DMS 273 (cell line): ENCODE data around the gene SYNGR2.

Experiments used
- DNase-seq: peaks from one replicate; lab custom pipeline; 2025; ENCODE audit not compliant: unreplicated experiment; lab: John Stamatoyannopoulos, UW

SYNGR2 gene

GRCh38 chr17:78168242-78168902 lies at the start of gene SYNGR2:
SYNGR2 (plus strand) TSS chr17:78168581; CDS start chr17:78168617, 36 bp downstream.
- peak; percentile 97 for DNase-seq

GRCh38 chr17:78118801-78119241 lies 49.6 kb upstream of the SYNGR2 start:
- no peak for DNase-seq

DNA sequence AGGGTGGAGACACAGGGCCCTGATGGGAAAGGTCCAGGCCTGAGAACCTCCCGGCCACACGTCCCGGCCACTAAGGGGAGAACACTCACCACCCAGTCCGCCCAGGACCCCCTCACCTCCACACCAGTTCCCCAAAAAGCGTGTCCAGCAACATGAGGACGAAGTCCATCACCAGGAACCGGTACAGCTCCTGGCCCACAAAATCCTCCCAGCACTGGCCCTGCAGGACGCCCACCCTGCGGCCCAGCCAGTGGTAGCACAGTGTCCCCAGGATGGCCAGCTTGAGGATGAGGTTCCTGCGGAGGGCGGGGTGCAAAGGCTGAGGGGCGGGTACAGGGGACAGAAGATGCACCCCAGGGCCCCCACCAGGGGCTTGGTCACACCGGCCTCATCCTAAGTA lies 47.8 kb upstream of the SYNGR2 start:
- no peak for DNase-seq

DNA sequence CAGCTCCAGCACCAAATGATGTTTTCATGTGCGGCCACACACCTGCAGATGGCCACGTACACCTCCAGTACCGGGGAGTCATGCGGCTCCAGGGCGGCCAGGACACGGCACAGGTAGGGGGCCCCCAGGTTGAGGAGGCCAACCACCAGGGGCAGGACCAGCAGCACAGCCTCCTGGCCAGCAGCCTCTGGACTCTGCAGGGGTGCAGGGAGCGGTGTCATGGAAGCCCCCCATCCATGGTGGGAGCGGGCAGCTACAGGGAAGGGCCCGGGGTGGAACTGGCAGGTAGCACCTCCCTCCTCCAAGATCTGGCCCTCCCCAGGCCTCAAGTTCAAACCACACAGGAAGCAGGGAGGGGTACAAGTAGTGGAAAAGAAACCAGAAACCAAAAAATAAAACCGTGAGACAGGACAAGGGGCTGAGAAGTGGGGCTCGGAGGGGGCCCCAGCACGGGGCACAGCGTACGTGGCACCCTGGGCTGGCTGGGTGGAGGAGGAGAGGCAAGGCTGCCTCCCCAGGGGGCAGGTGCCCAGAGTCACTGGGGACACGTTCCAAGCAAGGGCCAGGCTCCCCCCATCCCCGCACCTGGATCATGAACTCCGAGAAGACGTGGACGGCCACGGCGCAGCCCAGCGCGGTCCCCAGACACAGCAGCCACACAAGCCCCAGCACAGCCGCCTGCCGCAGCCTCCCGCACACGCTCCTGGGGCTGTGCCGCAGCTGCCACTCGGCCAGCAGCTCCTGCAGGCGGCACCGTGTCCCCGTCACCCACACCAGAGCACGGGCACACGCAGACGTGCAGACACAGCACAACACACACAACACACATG lies 47.2 kb upstream of the SYNGR2 start:
- no peak for DNase-seq

GRCh38 chr17:78121801-78122215 lies 46.6 kb upstream of the SYNGR2 start:
- no peak for DNase-seq

DNA sequence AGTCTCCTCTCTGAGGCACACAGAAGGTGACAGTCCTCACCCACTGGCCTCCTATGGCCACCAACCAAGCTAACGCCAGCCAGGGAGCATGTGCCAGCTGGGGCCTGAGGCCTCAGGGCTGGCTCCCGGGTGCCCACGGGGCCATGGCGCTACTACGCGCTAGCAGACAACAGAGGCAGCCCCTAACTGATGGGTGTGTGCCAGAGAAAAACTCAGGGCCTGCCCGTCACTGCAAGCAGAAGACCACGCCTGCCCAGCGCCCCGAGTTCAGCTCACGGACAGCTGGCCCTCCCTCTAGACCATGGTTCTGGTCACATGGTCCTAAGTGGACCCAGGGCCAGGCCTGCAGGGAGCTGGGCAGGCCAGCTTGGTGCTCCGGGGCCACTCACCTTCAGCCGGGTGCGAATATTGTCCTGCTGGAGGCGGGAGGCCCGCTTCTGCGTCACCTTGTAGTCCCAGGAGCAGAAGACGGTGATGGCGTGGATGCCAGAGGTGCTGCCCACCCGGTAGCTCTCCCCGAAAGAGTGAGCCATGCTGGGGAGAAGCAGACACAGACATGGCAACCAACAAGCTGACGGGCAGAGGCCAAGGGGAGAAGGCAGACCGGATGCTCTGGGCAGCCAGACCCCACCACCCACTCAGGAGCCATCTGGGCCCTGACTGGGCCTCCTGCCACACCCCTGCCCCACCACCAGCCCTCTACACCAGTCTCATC lies 46.0 kb upstream of the SYNGR2 start:
- no peak for DNase-seq

DNA sequence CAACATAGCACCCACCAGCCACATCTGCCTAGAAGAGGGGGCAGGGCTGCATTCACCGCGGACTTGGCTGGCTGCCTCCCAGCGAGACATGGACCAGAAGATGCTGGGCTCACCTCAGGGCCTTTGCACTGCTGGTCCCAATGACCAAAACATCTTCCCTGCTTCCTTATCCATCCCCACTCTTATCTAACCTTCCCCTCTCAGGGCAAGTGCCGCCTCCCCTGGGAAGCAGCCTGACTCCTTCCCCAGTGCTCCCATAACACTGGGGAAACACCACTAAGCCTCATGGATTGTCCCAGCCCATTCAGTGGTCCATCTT lies 45.5 kb upstream of the SYNGR2 start:
- DNase-seq: no peak

DNA sequence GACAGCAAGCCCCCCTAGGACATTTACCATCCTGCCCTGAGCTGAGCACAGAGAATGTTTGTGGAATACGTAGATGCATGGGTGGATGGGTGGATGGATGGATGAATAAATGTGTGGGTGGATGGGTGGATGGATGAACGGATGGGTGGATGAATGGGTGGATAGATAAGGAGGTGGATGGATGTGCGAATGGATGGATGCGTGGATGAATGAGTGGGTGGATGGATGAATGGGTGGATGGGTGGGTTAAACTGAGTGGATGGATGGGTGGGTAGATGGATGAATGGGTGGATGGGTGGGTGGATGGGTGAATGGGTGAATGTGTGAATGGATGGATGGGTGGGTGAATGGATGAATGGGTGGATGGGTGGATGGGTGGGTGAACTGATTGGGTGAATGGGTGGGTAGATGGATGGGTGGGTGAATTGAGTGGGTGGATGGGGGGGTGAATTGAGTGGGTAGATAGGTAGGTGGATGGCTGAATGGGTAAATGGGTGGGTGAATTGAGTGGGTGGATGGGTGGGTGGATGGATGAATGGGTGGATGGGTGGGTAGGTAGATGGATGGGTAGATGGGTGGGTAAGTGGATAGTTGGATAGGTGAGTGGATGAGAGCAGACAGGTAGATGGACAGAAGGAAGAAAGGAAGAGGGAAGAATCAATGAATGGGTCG lies 45.0 kb upstream of the SYNGR2 start:
- no peak for DNase-seq

GRCh38 chr17:78124081-78124835 lies 44.1 kb upstream of the SYNGR2 start:
- no peak for DNase-seq

DNA sequence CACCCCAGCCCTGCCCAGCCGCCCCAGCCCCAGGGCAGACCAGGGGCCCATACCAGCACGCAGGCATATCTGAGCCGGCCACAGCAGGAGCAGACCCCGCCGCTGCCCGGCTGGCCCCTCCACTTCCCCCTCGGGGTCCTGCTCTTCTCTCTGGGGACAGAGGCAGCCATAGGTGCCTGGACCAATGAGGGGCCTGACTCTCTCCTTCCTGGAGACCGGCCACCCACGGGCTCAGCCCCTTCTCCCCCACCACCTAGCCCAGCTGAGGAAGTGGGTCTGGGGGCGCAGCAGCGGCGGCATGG lies 43.6 kb upstream of the SYNGR2 start:
- no peak for DNase-seq

DNA sequence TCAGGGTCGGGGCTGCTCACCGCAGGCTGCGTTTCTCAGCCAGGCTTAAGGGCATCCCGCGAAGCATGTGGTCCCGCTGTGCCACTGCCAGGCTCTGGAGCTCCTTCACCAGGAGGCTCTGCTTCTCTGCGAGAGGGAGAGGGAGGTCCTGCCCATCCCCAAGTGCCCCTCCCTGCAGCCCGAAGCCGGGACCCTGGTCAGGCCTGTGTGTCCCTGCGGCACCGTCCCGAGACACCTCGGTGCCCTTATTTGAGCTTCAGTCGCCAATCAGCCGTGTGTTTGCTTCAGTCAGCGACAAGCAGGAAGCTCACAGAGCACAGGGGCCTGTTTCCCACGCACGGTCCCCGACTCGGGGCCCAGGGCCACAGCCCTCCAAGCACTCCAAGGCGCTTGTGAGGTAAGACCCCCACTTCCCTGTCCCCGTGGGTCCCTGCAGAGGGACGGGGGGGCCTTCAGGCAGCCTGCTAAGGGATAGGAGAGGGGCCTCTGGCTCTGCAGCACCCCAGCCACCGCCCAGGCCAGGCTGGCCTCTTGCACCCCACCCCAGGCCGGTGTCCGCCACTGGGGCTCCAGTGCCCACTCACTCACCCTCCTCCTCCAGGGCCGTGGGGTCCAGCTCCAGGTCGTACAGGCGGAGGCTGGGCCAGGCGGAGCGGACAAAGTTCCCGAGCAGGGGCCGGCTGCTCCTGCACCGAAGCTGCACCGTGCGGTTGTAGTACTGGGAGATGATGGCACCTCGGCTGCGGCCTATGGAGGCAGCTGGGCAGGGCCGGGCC lies 43.1 kb upstream of the SYNGR2 start:
- DNase-seq: peak; percentile 43

GRCh38 chr17:78125976-78126894 lies 42.1 kb upstream of the SYNGR2 start:
- DNase-seq: peak; percentile 88

DNA sequence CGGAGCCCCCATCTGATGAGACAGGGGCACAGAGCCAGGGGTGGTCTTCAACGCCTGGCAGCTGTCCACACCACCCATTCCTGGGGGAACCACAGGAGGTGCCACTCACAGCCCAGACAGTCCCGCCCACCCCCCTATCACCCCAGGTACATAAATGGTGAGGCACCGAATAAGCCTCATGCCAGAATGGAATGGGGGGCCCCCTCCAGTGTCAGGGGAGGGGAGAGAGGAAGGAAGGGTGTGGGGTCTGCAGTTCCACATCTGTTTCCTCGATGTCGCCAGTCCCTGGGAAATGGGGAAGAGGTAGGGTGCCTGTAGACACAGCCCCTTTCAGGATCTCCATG lies 41.5 kb upstream of the SYNGR2 start:
- DNase-seq: no peak

DNA sequence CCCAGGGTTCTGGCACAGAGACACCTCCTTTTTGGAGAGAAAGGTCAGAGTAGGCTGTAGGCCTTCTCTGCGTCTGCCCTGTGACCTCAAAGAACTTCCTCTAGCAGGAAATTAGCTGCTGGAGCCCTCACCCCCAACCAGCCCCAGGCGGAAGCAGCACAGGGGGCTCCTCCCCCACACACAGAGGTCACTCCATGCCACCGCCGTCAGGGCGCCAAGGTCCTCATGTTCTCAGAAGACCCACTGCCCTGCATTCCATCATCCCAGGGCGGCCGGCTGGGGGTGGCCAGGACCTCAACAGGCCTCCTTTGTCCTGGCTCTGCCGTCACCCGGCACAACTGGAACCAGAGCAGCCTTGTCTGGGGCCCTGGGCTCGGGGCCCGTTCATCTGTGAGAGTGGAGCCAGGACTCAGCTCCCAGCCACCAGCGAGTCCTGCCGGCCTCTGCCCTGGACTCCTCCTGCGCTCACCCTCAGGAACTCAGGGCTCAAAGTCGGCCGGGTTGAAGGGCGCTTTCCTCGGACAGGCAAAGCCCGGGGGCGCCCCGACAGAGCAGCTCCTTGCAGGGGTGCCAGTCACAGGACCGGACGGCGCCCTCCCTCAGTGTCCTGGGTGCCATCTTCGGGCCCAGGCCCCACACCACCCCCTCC lies 41.0 kb upstream of the SYNGR2 start:
- no peak for DNase-seq

DNA sequence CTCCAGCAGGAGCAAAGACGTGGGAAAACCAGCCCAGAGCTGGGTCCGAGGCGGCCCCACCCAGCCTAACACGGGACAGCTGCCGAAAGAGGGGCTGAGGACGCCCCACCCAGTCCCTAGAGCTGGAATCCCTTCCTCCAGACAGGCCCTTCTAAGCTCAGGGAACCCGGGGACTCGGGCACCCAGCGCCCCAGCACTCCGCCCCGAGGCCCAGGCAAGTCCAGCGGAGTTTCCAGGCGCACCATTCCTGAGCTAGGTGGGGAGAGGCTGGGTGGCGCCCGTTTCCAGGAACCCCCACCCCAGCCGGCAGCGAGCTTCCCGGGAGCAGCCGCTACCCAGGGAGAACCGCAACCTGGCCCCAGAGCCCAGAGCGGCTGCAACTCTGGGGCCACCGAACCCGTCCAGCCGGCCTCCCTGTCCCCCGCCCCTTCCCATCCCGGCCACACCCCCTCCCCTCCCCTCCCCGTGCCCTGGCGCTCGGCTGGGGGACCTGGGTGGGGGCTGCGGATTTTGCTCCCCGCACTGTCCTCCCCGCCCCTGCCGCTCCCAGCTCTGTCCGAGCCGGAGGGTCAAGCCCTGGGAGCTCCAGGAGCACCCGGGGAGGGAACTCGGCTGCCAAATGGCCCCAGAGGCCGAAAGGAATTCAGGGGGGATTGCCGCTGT lies 40.4 kb upstream of the SYNGR2 start:
- DNase-seq: peak; percentile 51

DNA sequence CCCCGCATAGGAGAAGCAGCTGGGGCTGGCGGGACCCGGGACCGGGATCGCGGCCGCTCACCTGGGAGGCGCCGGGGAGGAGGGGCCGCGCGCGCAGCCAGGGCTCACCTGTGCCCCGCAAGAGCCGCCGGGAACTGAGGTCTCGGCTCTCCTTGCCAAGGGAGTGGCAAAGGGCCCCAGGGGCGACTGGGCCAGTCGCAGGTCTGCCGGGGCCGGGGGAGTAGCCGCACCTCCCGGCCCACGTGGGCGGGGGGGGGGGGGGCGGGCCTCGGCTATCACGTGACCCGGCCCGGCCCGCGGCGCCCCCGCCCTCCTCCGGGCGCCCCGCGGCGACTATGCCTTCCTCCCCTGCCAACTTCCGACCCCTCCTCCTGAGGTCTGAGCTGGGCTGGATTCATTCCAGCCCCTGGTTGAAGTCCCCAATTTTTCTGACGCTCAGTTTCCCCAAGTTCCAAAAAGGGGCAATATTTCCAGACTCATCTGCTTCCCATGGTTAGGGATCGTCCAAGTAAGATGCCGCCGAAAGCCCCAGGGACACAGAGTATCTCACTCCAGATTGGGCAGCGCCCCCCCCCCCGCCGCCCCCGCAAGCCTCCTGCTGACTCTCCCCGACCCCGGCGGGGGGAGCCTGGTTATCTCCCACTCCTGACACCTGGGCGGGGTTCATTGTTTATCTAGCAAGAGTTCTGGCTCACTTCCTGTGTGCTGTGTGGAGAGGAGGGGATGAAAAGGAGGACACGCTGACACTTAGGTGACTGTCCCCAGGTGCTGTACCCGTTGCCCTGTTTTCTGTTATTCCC lies 39.6 kb upstream of the SYNGR2 start, which contains the start of gene TMC6:
TSS of gene TMC6 (minus strand) at position 205 of the 800 bp plus-strand sequence. CDS start 1,923 bp downstream, outside the sequence.
- peak; percentile 73 for DNase-seq
